RWPE2 (cell line): ENCODE data around the gene DRC7.

Experiments
- ATAC-seq: fragments of 200-7000 bp; cut with Tn5 transposase; 3 replicates; pipeline ENCODE4 v1.9.1; 2021; ENCODE audit warnings: low read depth
- DNase-seq: peaks from one replicate; pipeline ENCODE4 v3.0.0-alpha.2; 2020; ENCODE audit warnings: low spot score
- H3K27ac ChIP-seq: fragments of 450-650 bp; 2 replicates; pipeline ENCODE4 v1.5.1; 2017; ENCODE audit warnings: mild to moderate bottlenecking; ENCODE audit not compliant: poor library complexity, severe bottlenecking
- H3K27me3 ChIP-seq: fragments of 250-450 bp; sonication (Bioruptor Pico); 2 replicates; pipeline ENCODE4 v1.5.1; 2021; ENCODE audit warnings: mild to moderate bottlenecking, moderate library complexity; ENCODE audit not compliant: insufficient read depth, poor library complexity, severe bottlenecking
- H3K36me3 ChIP-seq: fragments of 250-450 bp; sonication (Bioruptor Pico); 2 replicates; pipeline ENCODE4 v1.5.1; 2020; ENCODE audit warnings: low read depth, mild to moderate bottlenecking, moderate library complexity
- H3K4me1 ChIP-seq: fragments of 250-450 bp; sonication (Bioruptor Pico); 2 replicates; pipeline ENCODE4 v1.5.1; 2021; ENCODE audit warnings: mild to moderate bottlenecking, moderate library complexity; ENCODE audit not compliant: insufficient read depth, poor library complexity, severe bottlenecking
- H3K4me3 ChIP-seq: fragments of 250-450 bp; sonication (Bioruptor Pico); 2 replicates; pipeline ENCODE4 v1.5.1; 2021; ENCODE audit warnings: mild to moderate bottlenecking, moderate library complexity; ENCODE audit not compliant: severe bottlenecking
- H3K9me3 ChIP-seq: fragments of 250-450 bp; sonication (Bioruptor Pico); 2 replicates; pipeline ENCODE4 v1.5.1; 2021; ENCODE audit warnings: mild to moderate bottlenecking, moderate library complexity; ENCODE audit not compliant: severe bottlenecking
- TF ChIP-seq, protein P1 (sequence below): fragments of 450-650 bp; IDR thresholded peaks from one replicate; pipeline ENCODE4 v1.5.1; 2017; ENCODE audit warnings: mild to moderate bottlenecking, moderate library complexity; ENCODE audit not compliant: poor library complexity, severe bottlenecking

Gene DRC7

GRCh38 chr16:57649846-57650245, 44.8 kb upstream of the DRC7 start:
- Histone ChIP-seq H3K27ac (no peak overlapping the region), H3K4me3 (no peak overlapping the region), H3K36me3 (peaks cover 74% of the 10 kb centered on the region), H3K4me1 (peaks cover 31% of the 10 kb centered on the region), H3K9me3 (no peaks in the 10 kb centered on the region), H3K27me3 (no peaks in the 10 kb centered on the region)
- TF ChIP-seq, protein P1, sequence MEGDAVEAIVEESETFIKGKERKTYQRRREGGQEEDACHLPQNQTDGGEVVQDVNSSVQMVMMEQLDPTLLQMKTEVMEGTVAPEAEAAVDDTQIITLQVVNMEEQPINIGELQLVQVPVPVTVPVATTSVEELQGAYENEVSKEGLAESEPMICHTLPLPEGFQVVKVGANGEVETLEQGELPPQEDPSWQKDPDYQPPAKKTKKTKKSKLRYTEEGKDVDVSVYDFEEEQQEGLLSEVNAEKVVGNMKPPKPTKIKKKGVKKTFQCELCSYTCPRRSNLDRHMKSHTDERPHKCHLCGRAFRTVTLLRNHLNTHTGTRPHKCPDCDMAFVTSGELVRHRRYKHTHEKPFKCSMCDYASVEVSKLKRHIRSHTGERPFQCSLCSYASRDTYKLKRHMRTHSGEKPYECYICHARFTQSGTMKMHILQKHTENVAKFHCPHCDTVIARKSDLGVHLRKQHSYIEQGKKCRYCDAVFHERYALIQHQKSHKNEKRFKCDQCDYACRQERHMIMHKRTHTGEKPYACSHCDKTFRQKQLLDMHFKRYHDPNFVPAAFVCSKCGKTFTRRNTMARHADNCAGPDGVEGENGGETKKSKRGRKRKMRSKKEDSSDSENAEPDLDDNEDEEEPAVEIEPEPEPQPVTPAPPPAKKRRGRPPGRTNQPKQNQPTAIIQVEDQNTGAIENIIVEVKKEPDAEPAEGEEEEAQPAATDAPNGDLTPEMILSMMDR: no peak
- ATAC-seq (no peak), DNase-seq (no peak)

GRCh38 chr16:57651344-57652333, 43.0 kb upstream of the DRC7 start:
- Histone ChIP-seq H3K4me1 (peaks cover 16% of the 10 kb centered on the region), H3K27ac (no peak overlapping the region), H3K4me3 (no peak overlapping the region), H3K9me3 (no peaks in the 10 kb centered on the region), H3K36me3 (peaks cover 84% of the 10 kb centered on the region), H3K27me3 (no peaks in the 10 kb centered on the region)
- TF ChIP-seq, protein P1: no peak
- DNase-seq (no peak), ATAC-seq (no peak)

GRCh38 chr16:57652695-57653471, 41.7 kb upstream of the DRC7 start:
- no peaks in the 10 kb centered on the region for H3K9me3 ChIP-seq
- H3K27me3 ChIP-seq: no peaks in the 10 kb centered on the region
- H3K36me3 ChIP-seq: peaks cover 89% of the 10 kb centered on the region
- TF ChIP-seq, protein P1: no peak
- H3K4me1 ChIP-seq: peaks cover 10% of the 10 kb centered on the region
- H3K27ac ChIP-seq: no peak overlapping the region
- ATAC-seq: no peak
- H3K4me3 ChIP-seq: no peak overlapping the region
- DNase-seq: no peak

DNA sequence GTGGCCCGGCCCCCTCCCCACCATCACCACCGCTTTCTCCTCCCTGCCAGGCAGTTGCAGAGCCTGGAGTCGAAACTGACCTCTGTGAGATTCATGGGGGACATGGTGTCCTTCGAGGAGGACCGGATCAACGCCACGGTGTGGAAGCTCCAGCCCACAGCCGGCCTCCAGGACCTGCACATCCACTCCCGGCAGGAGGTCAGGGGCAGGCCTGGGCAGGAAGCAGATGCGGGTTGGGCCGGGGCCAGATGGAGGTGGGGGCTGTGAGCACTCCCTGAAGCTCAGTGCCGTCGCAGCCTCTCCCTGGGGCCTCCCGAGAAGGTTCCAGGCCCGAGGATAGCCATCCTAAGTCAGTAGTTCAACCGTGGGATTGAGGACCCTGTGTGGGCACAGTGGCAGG, 40.7 kb upstream of the DRC7 start:
- Histone ChIP-seq H3K36me3 (peaks cover 90% of the 10 kb centered on the region), H3K27me3 (no peaks in the 10 kb centered on the region), H3K27ac (peak overlapping the region; percentile 9), H3K4me1 (peaks cover 10% of the 10 kb centered on the region), H3K9me3 (no peaks in the 10 kb centered on the region), H3K4me3 (no peak overlapping the region)
- TF ChIP-seq, protein P1: no peak
- ATAC-seq (peak; percentile 57), DNase-seq (no peak)
